C4-2B (cell line): Measurements from ENCODE around the gene LRRC36.

ENCODE experiments used
- H3K27ac ChIP-seq: fragments of 450-650 bp; 2 replicates; pipeline ENCODE4 v1.5.1; 2017
- CTCF ChIP-seq: fragments of 450-650 bp; conservative IDR thresholded peaks from 2 replicates; pipeline ENCODE4 v1.5.1; 2017; ENCODE audit warnings: mild to moderate bottlenecking
- ZFX ChIP-seq: fragments of 450-650 bp; IDR thresholded peaks from 2 replicates; pipeline ENCODE4 v1.6.1; 2017

LRRC36 gene

GRCh38 chr16:67392301-67393059 is 65.9 kb downstream of the LRRC36 start:
- no peak for TF ChIP-seq CTCF
- no peak for TF ChIP-seq ZFX
- no peak overlapping the region for H3K27ac ChIP-seq

DNA sequence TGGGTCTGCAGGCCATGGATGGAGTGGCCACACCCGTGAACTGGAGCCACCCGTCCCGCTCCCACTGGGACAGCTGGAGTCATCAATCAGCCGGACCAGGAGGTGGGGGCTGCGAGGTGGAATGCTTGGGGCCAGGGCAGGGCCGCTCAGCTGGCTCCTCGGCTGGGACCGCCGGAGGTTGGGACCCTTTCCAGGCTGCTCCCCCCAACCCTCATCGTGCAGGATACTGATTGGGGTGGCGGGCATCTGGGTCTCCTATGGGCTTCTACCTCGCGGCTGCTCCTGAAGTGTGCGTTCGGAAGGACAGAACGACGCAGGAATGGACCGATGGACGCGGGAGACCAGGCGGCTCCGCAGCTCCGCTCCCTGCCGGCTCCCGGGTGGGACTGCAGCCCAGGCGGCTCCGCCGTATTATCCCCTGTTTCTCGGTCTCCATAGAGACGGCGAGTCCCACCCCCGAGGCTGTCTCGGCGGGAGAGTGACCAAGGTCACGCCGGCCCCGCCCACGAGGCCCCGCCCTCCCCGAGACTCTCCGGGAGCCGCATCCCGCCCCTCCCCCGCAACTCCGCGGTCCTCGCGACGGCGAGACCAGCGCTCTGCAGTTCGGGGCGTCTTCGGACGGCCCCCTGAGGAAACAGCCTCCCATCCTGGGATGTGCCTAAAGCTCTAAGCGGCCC is 66.6 kb downstream of the LRRC36 start, which contains the start of gene TPPP3:
Gene TPPP3 (minus strand): TSS at position 388 of the 677 bp plus-strand sequence. CDS start 2,387 bp downstream, outside the sequence.
- no peak for TF ChIP-seq ZFX
- TF ChIP-seq CTCF, result no peak
- no peak within 1 kb of the TSS for H3K27ac ChIP-seq

DNA sequence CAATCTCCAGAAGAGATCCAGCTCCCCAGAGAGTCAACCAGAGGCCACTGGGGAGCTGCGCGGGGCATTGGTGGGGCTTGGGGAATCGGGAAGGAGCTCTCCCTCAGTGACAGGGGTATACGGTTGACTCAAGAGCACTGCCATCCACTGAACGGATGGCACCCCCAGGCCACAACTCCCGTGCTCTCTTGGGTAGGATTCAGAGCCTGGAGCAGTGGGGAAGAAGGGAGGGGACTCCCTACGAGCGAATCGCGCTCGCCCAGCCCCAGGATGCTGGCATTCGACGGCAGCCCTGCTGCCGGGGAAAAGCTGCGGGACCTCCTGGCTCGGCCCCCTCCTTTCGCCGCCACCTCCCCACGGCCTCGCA is 67.2 kb downstream of the LRRC36 start:
- TF ChIP-seq ZFX (no peak), CTCF (no peak)
- no peak overlapping the region for H3K27ac ChIP-seq

DNA sequence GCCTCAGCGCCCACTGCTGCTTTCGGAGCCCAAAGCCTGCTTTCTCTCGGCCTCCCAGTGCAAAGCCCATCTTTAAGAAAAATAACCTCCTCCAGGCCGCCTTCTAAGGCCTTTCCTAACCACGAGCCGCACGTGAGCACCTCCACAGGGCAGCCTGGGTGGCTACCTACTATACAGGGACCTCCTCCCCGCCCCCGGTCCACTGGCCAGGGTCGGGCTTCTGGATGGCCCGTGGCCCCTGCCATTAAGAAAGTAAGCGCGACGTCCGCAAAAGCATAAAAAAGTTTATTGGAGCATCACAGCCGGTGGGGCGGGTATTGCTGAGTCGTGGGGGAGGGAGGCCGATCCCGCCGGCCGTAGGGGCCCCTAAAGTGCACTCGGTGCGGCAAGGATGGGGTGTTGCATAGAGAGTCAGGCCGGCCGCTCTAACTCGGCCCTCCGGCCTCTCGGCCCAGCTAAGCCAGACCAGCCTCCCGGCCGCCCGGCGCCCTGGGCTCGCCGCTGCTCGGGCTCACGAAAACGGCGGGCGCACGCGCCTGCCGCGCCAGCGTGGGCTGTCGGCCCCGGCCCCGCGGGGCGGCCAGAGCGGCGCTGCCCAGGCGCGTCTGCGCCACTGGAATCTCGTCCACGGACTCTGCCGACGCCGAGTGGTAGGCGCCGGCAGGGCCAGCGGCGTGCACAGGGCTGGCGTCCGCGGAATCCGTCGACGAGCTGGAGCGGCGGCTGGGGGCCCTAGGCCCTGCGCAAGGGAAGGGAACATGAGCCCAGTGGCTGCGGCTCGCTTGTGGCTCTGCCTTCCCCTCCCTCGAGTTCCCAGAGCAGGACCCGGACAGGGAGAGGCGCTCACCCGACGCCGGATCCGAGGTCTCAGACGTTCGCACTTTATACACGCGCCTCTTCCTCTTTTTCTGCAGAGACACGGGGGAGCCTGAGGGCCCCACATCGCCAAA is 67.8 kb downstream of the LRRC36 start:
- H3K27ac ChIP-seq, result no peak overlapping the region
- TF ChIP-seq CTCF (no peak), ZFX (no peak)

DNA sequence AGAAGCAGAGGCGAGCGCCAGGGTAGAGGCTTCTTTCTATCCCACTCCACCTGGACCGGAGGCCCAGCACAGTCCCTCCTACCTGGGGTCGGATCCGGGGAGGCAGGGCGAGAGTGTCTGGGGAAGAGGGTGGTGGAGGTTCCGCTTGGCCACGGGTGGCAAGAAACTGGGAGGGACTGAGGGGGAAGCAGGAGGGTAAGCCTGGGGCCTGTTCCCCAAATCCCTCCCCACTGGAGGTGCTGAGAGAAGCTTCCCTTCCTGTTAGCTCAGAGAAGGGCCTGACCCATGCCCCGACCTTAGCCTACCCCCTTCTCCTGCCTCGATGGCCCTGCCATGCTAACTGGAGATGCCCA is 68.5 kb downstream of the LRRC36 start:
- TF ChIP-seq ZFX (no peak), CTCF (no peak)
- no peak overlapping the region for H3K27ac ChIP-seq

GRCh38 chr16:67395458-67396158 is 69.0 kb downstream of the LRRC36 start:
- TF ChIP-seq CTCF (no peak), ZFX (no peak)
- no peak overlapping the region for H3K27ac ChIP-seq
